SK-N-SH treated with all-trans-retinoic acid at 6 μM for 48 hours (cell line): Measurements from ENCODE around the gene TGFBR3.

Experiments
- PATZ1 ChIP-seq: fragments of 250-450 bp; sonication (Bioruptor Pico); IDR thresholded peaks from 2 replicates; pipeline ENCODE4 v1.8.0; 2020; ENCODE audit warnings: mild to moderate bottlenecking, moderate library complexity, borderline replicate concordance
- RARB ChIP-seq: fragments of 250-450 bp; sonication (Bioruptor Pico); IDR thresholded peaks from 2 replicates; pipeline ENCODE4 v1.8.0; 2021; ENCODE audit warnings: mild to moderate bottlenecking, moderate library complexity
- ZFP30 ChIP-seq: fragments of 450-650 bp; formaldehyde crosslinking; IDR thresholded peaks from 2 replicates; pipeline ENCODE4 v1.5.0; 2022; ENCODE audit warnings: mild to moderate bottlenecking, moderate library complexity

GRCh38 chr1:91725618-91725988 is 160.3 kb downstream of the TGFBR3 start:
- TF ChIP-seq PATZ1 (CRISPR knock-in tag), result no peak
- TF ChIP-seq ZFP30 (CRISPR knock-in tag), result no peak
- TF ChIP-seq RARB (CRISPR knock-in tag), result no peak
